Glutamatergic neuron (in vitro differentiated cells): ENCODE data around the gene HES2. TPM values are rescaled to one million over a fixed set of nuclear protein-coding genes. Genes with fewer than 3 reads are reported as not detected.
"Not testable (repeated sequence)": the region's sequence is repeated elsewhere in the genome, so short reads cannot be mapped to it uniquely, and the experiment has no call there.

Experiments
- DNase-seq: peaks from one replicate; pipeline ENCODE4 v3.0.0; 2022
- H3K27ac Mint-ChIP-seq: one replicate; pipeline ENCODE4 v1.8.0; 2020; ENCODE audit warnings: mild to moderate bottlenecking, mixed read lengths, inconsistent platforms; ENCODE audit not compliant: unreplicated experiment
- H3K27me3 Mint-ChIP-seq: one replicate; pipeline ENCODE4 v1.8.0; 2020; ENCODE audit warnings: mild to moderate bottlenecking, moderate library complexity, mixed read lengths, inconsistent platforms; ENCODE audit not compliant: unreplicated experiment
- H3K36me3 Mint-ChIP-seq: one replicate; pipeline ENCODE4 v1.8.0; 2020; ENCODE audit warnings: mild to moderate bottlenecking, mixed read lengths, inconsistent platforms; ENCODE audit not compliant: unreplicated experiment
- H3K4me1 Mint-ChIP-seq: one replicate; pipeline ENCODE4 v1.8.0; 2020; ENCODE audit warnings: mild to moderate bottlenecking, low read depth, mixed read lengths, inconsistent platforms; ENCODE audit not compliant: unreplicated experiment
- H3K4me3 Mint-ChIP-seq: one replicate; pipeline ENCODE4 v1.8.0; 2020; ENCODE audit warnings: mild to moderate bottlenecking, mixed read lengths, inconsistent platforms; ENCODE audit not compliant: unreplicated experiment
- H3K9me3 Mint-ChIP-seq: one replicate; pipeline ENCODE4 v1.8.0; 2020; ENCODE audit warnings: mild to moderate bottlenecking, moderate library complexity, mixed read lengths, inconsistent platforms; ENCODE audit not compliant: unreplicated experiment
- CTCF ChIP-seq: fragments of 200-600 bp; sonication (generic); IDR thresholded peaks from one replicate; pipeline ENCODE4 v1.5.0; 2021; ENCODE audit not compliant: partially characterized antibody, unreplicated experiment
- total RNA-seq: library from RNA; stranded (reverse); fragmentation: NEBNext Ultra II Directional; extraction: Animal tissue kit (Norgen Biotek cat#: 25700); gene quantifications from one replicate; pipeline ENCODE4 v1.2.1, GENCODE V29; 2021; ENCODE audit not compliant: unreplicated experiment

Gene HES2
- total RNA-seq, 1 donor from 2014 or later, result 54.6 TPM

- no peaks in the 10 kb centered on the region for H3K36me3 Mint-ChIP-seq
Observed at GRCh38 chr1:6378096-6378746, 41.5 kb downstream of the HES2 start.

GRCh38 chr1:6373961-6374720 lies 45.6 kb downstream of the HES2 start:
- DNase-seq, result no peak
- Mint-ChIP-seq H3K36me3 (no peaks in the 10 kb centered on the region), H3K4me1 (peaks cover 4% of the 10 kb centered on the region), H3K9me3 (peaks cover 6% of the 10 kb centered on the region), H3K4me3 (no peak overlapping the region), H3K27me3 (peaks cover 1% of the 10 kb centered on the region), H3K27ac (no peak overlapping the region)
- TF ChIP-seq CTCF, result no peak

More at GRCh38 chr1:6378096-6378746, 41.5 kb downstream of the HES2 start:
- Mint-ChIP-seq H3K4me3 (no peak overlapping the region), H3K27me3 (peaks cover 4% of the 10 kb centered on the region), H3K27ac (peak overlapping the region; percentile 86), H3K4me1 (peaks cover 4% of the 10 kb centered on the region), H3K9me3 (peaks cover 4% of the 10 kb centered on the region)
- no peak for TF ChIP-seq CTCF
- DNase-seq, result peak; percentile 68

GRCh38 chr1:6372236-6372635 lies 47.5 kb downstream of the HES2 start:
- H3K27me3 Mint-ChIP-seq, H3K9me3 Mint-ChIP-seq, H3K27ac Mint-ChIP-seq, H3K4me1 Mint-ChIP-seq, DNase-seq, H3K36me3 Mint-ChIP-seq, H3K4me3 Mint-ChIP-seq: not testable (repeated sequence)

GRCh38 chr1:6370006-6370405 lies 49.7 kb downstream of the HES2 start:
- no peak for TF ChIP-seq CTCF
- no peak overlapping the region for H3K4me3 Mint-ChIP-seq
- H3K4me1 Mint-ChIP-seq, result no peaks in the 10 kb centered on the region
- DNase-seq, result no peak
- peaks cover 5% of the 10 kb centered on the region for H3K9me3 Mint-ChIP-seq
- H3K27ac Mint-ChIP-seq, result no peak overlapping the region
- H3K27me3 Mint-ChIP-seq, result peaks cover 6% of the 10 kb centered on the region
- H3K36me3 Mint-ChIP-seq, result no peaks in the 10 kb centered on the region

GRCh38 chr1:6367381-6368012 lies 52.2 kb downstream of the HES2 start:
- TF ChIP-seq CTCF, result no peak
- Mint-ChIP-seq H3K9me3 (peaks cover 8% of the 10 kb centered on the region), H3K36me3 (no peaks in the 10 kb centered on the region), H3K4me3 (no peak overlapping the region), H3K4me1 (peaks cover 4% of the 10 kb centered on the region), H3K27me3 (peaks cover 7% of the 10 kb centered on the region), H3K27ac (no peak overlapping the region)
- DNase-seq, result no peak
